Liver (tissue), 9 donors: ENCODE data around the gene CCDC30. TPM values are rescaled to one million over a fixed set of nuclear protein-coding genes. Genes with fewer than 3 reads are reported as not detected.

ENCODE experiments used
- DNase-seq: peaks from one replicate; pipeline ENCODE4 v3.0.0-alpha.2; 2017; ENCODE audit warnings: low spot score
- H3K27ac ChIP-seq, 2 donors: one replicate each; pipeline ENCODE4 v1.7.0; 2013; ENCODE audit warnings: inconsistent platforms in 2 of 2, low read length in 2 of 2, control low read depth in 1 of 2, low read depth in 1 of 2, mild to moderate bottlenecking in 1 of 2
- H3K27me3 ChIP-seq, 4 donors: one replicate each; pipeline versions ENCODE4 v1.6.1 to v1.7.0; 2013; ENCODE audit warnings: low read length in 3 of 4, inconsistent platforms in 1 of 4, mild to moderate bottlenecking in 1 of 4, moderate library complexity in 1 of 4; ENCODE audit not compliant: control insufficient read depth in 4 of 4, insufficient read depth in 4 of 4
- H3K36me3 ChIP-seq, 4 donors: one replicate each; pipeline versions ENCODE4 v1.6.1 to v1.7.0; 2013; ENCODE audit warnings: low read length in 3 of 4, mild to moderate bottlenecking in 3 of 4, low read depth in 1 of 4, moderate library complexity in 1 of 4; ENCODE audit not compliant: control insufficient read depth in 4 of 4, insufficient read depth in 3 of 4
- H3K4me1 ChIP-seq, 4 donors: one replicate each; pipeline versions ENCODE4 v1.6.1 to v1.7.0; 2013; ENCODE audit warnings: low read length in 3 of 4, mild to moderate bottlenecking in 3 of 4, moderate library complexity in 1 of 4; ENCODE audit not compliant: control insufficient read depth in 4 of 4, insufficient read depth in 4 of 4
- H3K4me3 ChIP-seq, 3 donors: one replicate each; pipeline versions ENCODE4 v1.6.1 to v1.7.0; 2013; ENCODE audit warnings: low read length in 3 of 3, control low read depth in 1 of 3, low read depth in 1 of 3, mild to moderate bottlenecking in 1 of 3
- H3K9ac ChIP-seq, 2 donors: one replicate each; pipeline ENCODE4 v1.7.0; 2013; ENCODE audit warnings: low read length in 2 of 2, mild to moderate bottlenecking in 2 of 2, moderate library complexity in 2 of 2, control low read depth in 1 of 2, low read depth in 1 of 2
- H3K9me3 ChIP-seq, 4 donors: one replicate each; pipeline versions ENCODE4 v1.6.1 to v1.7.0; 2013; ENCODE audit warnings: low read length in 3 of 4; ENCODE audit not compliant: control insufficient read depth in 4 of 4
- EGR1 ChIP-seq, 2 donors: IDR thresholded peaks; 2 replicates each; pipeline ENCODE4 v1.6.1; 2016 to 2018; ENCODE audit warnings: antibody characterized with exemption in 2 of 2, low read depth in 2 of 2
- FOXA1 ChIP-seq: IDR thresholded peaks from 2 replicates; pipeline ENCODE4 v1.6.1; 2016; ENCODE audit warnings: antibody characterized with exemption
- GABPA ChIP-seq, 2 donors: IDR thresholded peaks in 1 of 2; conservative IDR thresholded peaks in 1 of 2; 2 replicates each; pipeline ENCODE4 v1.6.1; 2016; ENCODE audit warnings: antibody characterized with exemption in 2 of 2, mild to moderate bottlenecking in 1 of 2, moderate library complexity in 1 of 2
- HNF4A ChIP-seq, 2 donors: conservative IDR thresholded peaks; 2 replicates each; pipeline ENCODE4 v1.6.1; 2016; ENCODE audit warnings: antibody characterized with exemption in 2 of 2, mild to moderate bottlenecking in 2 of 2
- HNF4G ChIP-seq: IDR thresholded peaks from 2 replicates; pipeline ENCODE4 v1.6.1; 2016; ENCODE audit warnings: antibody characterized with exemption
- JUND ChIP-seq, 2 donors: IDR thresholded peaks; 2 replicates each; pipeline ENCODE4 v1.6.1; 2016; ENCODE audit warnings: antibody characterized with exemption in 2 of 2
- NR2F2 ChIP-seq: IDR thresholded peaks from 2 replicates; pipeline ENCODE4 v1.6.1; 2016; ENCODE audit warnings: antibody characterized with exemption
- RAD21 ChIP-seq, 2 donors: IDR thresholded peaks; 2 replicates each; pipeline ENCODE4 v1.6.1; 2016; ENCODE audit warnings: antibody characterized with exemption in 2 of 2, mild to moderate bottlenecking in 2 of 2
- RXRA ChIP-seq, 2 donors: IDR thresholded peaks; 2 replicates each; pipeline ENCODE4 v1.6.1; 2017 to 2018; ENCODE audit warnings: antibody characterized with exemption in 2 of 2, mild to moderate bottlenecking in 1 of 2
- WGBS: extraction: QIAGEN DNeasy Blood & Tissue Kit; methylation state at CpG from one replicate; pipeline ENCODE4 v1.1.7; 2013; 5-methylcytosine and 5-hydroxymethylcytosine counted together
- polyA plus RNA-seq, 2 donors: library from polyadenylated mRNA; stranded (reverse) in 1 of 2; unstranded in 1 of 2; fragments of 200-250 nt in 1 of 2; fragments of >200 nt in 1 of 2; fragmentation: Nextera tagmentation in 1 of 2; extraction: Ambion mirVana in 1 of 2; gene quantifications; one replicate each; pipeline versions ENCODE4 v1.2.1 to v1.2.3, GENCODE V29; 2013 to 2015
- total RNA-seq, 2 donors: library from RNA; depleted of rRNA; stranded (reverse); fragments of >200 nt; gene quantifications; one replicate each; pipeline ENCODE4 v1.2.3, GENCODE V29; 2014
- TF ChIP-seq, protein P1 (sequence below): IDR thresholded peaks from 2 replicates; pipeline ENCODE4 v1.6.1; 2016; ENCODE audit warnings: antibody characterized with exemption, mild to moderate bottlenecking
- TF ChIP-seq, protein P2 (sequence below): IDR thresholded peaks from 2 replicates; pipeline ENCODE4 v1.6.1; 2016; ENCODE audit warnings: antibody characterized with exemption
- TF ChIP-seq, protein P3 (sequence below): IDR thresholded peaks from 2 replicates; pipeline ENCODE4 v1.6.1; 2016; ENCODE audit warnings: antibody characterized with exemption
- TF ChIP-seq, protein P4 (sequence below): IDR thresholded peaks from 2 replicates; pipeline ENCODE4 v1.6.1; 2016; ENCODE audit warnings: antibody characterized with exemption
- donor health status: healthy.
- donor health status: healthy.
- donor health status: healthy.
- donor health status: healthy.
- donor health status: healthy.

The CCDC30 gene
- total and polyA plus RNA-seq, 4 donors: 0.07 to 2.0 (median 1.3) TPM

DNA sequence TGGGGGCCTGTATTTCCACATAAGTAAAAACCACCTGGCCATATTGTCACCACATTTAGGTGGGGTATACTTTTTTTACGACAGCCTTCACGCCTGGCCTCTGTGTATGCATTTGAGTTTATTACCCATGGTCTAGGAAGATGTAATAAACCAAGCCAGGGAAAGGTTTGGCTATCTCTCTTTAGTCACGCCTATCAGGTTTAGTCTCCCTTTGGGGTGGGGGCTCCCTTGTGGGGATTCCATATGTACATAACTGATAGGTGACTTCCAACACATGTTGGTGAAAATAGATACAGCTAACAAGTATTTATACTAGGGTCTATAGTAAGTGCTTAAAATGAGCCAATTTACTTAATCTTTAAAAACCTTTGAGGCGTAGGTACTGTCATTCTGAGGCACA lies 223.3 kb downstream of the CCDC30 start:
- TF ChIP-seq, protein P1, sequence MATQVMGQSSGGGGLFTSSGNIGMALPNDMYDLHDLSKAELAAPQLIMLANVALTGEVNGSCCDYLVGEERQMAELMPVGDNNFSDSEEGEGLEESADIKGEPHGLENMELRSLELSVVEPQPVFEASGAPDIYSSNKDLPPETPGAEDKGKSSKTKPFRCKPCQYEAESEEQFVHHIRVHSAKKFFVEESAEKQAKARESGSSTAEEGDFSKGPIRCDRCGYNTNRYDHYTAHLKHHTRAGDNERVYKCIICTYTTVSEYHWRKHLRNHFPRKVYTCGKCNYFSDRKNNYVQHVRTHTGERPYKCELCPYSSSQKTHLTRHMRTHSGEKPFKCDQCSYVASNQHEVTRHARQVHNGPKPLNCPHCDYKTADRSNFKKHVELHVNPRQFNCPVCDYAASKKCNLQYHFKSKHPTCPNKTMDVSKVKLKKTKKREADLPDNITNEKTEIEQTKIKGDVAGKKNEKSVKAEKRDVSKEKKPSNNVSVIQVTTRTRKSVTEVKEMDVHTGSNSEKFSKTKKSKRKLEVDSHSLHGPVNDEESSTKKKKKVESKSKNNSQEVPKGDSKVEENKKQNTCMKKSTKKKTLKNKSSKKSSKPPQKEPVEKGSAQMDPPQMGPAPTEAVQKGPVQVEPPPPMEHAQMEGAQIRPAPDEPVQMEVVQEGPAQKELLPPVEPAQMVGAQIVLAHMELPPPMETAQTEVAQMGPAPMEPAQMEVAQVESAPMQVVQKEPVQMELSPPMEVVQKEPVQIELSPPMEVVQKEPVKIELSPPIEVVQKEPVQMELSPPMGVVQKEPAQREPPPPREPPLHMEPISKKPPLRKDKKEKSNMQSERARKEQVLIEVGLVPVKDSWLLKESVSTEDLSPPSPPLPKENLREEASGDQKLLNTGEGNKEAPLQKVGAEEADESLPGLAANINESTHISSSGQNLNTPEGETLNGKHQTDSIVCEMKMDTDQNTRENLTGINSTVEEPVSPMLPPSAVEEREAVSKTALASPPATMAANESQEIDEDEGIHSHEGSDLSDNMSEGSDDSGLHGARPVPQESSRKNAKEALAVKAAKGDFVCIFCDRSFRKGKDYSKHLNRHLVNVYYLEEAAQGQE: no peak
- TF ChIP-seq EGR1 (IDR thresholded peaks at IDR 0.05; ENCODE audit: low read depth in 2 of 2): no peak
- TF ChIP-seq JUND (IDR thresholded peaks at IDR 0.05): no peak
- no peak for TF ChIP-seq FOXA1
- TF ChIP-seq, protein P2, sequence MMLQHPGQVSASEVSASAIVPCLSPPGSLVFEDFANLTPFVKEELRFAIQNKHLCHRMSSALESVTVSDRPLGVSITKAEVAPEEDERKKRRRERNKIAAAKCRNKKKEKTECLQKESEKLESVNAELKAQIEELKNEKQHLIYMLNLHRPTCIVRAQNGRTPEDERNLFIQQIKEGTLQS: no peak
- no peak for TF ChIP-seq HNF4A (conservative IDR thresholded peaks at IDR 0.05)
- TF ChIP-seq HNF4G: no peak
- TF ChIP-seq RXRA (IDR thresholded peaks at IDR 0.05): no peak
- TF ChIP-seq NR2F2: no peak
- no peak for TF ChIP-seq GABPA (IDR thresholded peaks at IDR 0.05 in 1 of 2, conservative IDR thresholded peaks at IDR 0.05 in 1 of 2)
- no peaks in the 10 kb centered on the region for H3K9me3 ChIP-seq
- H3K4me1 ChIP-seq: peaks cover 7 to 37% (median 24%) of the 10 kb centered on the region in 4 donors
- peak; percentile 40 for DNase-seq
- WGBS: 84% methylated on average over 4 of the region's 4 CpGs
- no peak overlapping the region for H3K4me3 ChIP-seq
- H3K27ac ChIP-seq: no peak overlapping the region
- peaks cover 0 to 8% (median 0%) of the 10 kb centered on the region in 4 donors for H3K36me3 ChIP-seq
- H3K9ac ChIP-seq: no peak overlapping the region
- no peaks in the 10 kb centered on the region for H3K27me3 ChIP-seq

DNA sequence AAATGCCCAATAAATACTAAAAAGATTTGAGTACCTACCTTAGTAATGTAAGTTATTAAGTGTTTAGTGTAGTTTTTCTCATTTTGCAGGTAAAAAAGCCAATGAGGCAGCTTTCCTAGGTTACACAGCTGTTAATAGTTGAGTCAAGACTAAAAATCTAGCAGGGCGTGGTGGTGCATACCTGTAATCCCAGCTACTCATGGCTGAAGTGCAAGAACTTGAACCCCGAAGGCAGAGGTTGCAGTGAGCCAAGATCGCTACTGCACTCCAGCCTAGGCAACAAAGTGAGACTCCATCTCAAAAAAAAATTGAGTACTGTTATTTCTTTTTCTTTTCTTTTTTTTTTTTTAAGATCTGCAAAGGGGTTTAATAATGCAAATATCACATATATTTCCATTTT lies 226.8 kb downstream of the CCDC30 start:
- peaks cover 0 to 7% (median 3%) of the 10 kb centered on the region in 4 donors for H3K36me3 ChIP-seq
- H3K4me3 ChIP-seq: no peak overlapping the region
- no peak overlapping the region for H3K27ac ChIP-seq
- H3K9ac ChIP-seq: no peak overlapping the region
- WGBS: 89% methylated on average over 3 of the region's 3 CpGs
- TF ChIP-seq JUND (IDR thresholded peaks at IDR 0.05) (no peak), RXRA (IDR thresholded peaks at IDR 0.05) (no peak), RAD21 (IDR thresholded peaks at IDR 0.05) (no peak)
- H3K4me1 ChIP-seq: peaks cover 10 to 38% (median 22%) of the 10 kb centered on the region in 4 donors
- H3K9me3 ChIP-seq: no peaks in the 10 kb centered on the region
- H3K27me3 ChIP-seq: no peaks in the 10 kb centered on the region
- DNase-seq: no peak

DNA sequence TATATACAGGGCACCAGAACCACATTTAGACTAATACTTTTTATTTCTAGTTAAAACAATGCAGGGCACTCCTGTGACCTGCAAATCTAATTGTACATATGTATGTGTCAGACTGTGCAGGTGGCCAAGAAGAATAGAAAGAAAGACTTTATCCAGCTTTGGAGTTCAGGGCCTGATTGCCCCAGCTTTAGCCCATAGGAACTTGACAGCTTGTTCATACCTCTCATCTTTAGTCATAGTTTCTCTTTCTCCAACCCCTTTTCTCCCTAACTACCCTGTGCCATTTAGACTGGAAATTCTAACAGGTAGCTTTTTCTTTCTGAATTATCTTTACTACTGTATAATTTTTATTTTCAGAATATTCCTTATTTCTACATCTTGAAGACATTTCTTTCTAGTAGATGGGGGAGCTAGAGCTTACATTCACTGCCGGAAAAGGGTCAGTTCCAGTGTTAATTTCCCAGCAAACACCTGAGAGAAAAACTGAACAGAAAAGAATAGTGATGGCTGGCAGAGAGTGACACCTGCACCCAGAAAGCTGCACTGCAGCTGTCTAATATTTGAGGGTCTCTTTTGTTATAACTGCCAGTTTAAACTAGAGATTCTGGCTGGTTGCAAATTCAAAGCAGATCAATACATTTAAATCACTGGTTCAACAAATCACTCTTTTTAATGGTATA lies 227.5 kb downstream of the CCDC30 start:
- no peak overlapping the region for H3K9ac ChIP-seq
- DNase-seq: no peak
- peaks cover 0 to 10% (median 7%) of the 10 kb centered on the region in 4 donors for H3K36me3 ChIP-seq
- no peak overlapping the region for H3K27ac ChIP-seq
- H3K4me3 ChIP-seq: no peak overlapping the region
- no peaks in the 10 kb centered on the region for H3K27me3 ChIP-seq
- TF ChIP-seq, protein P3, sequence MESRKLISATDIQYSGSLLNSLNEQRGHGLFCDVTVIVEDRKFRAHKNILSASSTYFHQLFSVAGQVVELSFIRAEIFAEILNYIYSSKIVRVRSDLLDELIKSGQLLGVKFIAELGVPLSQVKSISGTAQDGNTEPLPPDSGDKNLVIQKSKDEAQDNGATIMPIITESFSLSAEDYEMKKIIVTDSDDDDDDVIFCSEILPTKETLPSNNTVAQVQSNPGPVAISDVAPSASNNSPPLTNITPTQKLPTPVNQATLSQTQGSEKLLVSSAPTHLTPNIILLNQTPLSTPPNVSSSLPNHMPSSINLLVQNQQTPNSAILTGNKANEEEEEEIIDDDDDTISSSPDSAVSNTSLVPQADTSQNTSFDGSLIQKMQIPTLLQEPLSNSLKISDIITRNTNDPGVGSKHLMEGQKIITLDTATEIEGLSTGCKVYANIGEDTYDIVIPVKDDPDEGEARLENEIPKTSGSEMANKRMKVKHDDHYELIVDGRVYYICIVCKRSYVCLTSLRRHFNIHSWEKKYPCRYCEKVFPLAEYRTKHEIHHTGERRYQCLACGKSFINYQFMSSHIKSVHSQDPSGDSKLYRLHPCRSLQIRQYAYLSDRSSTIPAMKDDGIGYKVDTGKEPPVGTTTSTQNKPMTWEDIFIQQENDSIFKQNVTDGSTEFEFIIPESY: no peak
- peak in 1 of 2 donors; percentile 34 for TF ChIP-seq RAD21 (IDR thresholded peaks at IDR 0.05)
- TF ChIP-seq, protein P4, sequence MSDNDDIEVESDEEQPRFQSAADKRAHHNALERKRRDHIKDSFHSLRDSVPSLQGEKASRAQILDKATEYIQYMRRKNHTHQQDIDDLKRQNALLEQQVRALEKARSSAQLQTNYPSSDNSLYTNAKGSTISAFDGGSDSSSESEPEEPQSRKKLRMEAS: no peak
- TF ChIP-seq FOXA1: no peak
- H3K4me1 ChIP-seq: peaks cover 9 to 32% (median 18%) of the 10 kb centered on the region in 4 donors
- 91% methylated on average over 1 of the region's 1 CpG for WGBS
- H3K9me3 ChIP-seq: no peaks in the 10 kb centered on the region
